BLaER1 (cell line): ENCODE results near the gene CDH13.

Experiments used
- H3K27ac ChIP-seq: shearing (Covaris generic); formaldehyde crosslinking; 2 replicates; pipeline ENCODE4 v1.8.1; 2022
- H3K27me3 ChIP-seq: shearing (Covaris generic); formaldehyde crosslinking; 2 replicates; pipeline ENCODE4 v1.8.1; 2022
- H3K36me3 ChIP-seq: shearing (Covaris generic); formaldehyde crosslinking; 2 replicates; pipeline ENCODE4 v1.8.1; 2022
- H3K4me1 ChIP-seq: shearing (Covaris generic); formaldehyde crosslinking; 2 replicates; pipeline ENCODE4 v1.8.1; 2022
- H3K4me2 ChIP-seq: shearing (Covaris generic); formaldehyde crosslinking; 2 replicates; pipeline ENCODE4 v1.8.1; 2022
- H3K4me3 ChIP-seq: shearing (Covaris generic); formaldehyde crosslinking; 2 replicates; pipeline ENCODE4 v1.8.1; 2022
- H3K9ac ChIP-seq: shearing (Covaris generic); formaldehyde crosslinking; 2 replicates; pipeline ENCODE4 v1.8.1; 2022
- H3K9me3 ChIP-seq: shearing (Covaris generic); formaldehyde crosslinking; 2 replicates; pipeline ENCODE4 v1.8.1; 2022
- H4K20me1 ChIP-seq: shearing (Covaris generic); formaldehyde crosslinking; 2 replicates; pipeline ENCODE4 v1.8.1; 2022
- Cebpa-rat ChIP-seq: shearing (Covaris generic); IDR thresholded peaks from 2 replicates; pipeline ENCODE4 v1.8.1; 2022

Gene CDH13

GRCh38 chr16:82963653-82964052, 336.9 kb downstream of the CDH13 start:
- TF ChIP-seq Cebpa-rat, result no peak
- Histone ChIP-seq H4K20me1 (no peaks in the 10 kb centered on the region), H3K36me3 (no peaks in the 10 kb centered on the region), H3K27ac (no peak overlapping the region), H3K4me2 (no peak overlapping the region), H3K9me3 (no peaks in the 10 kb centered on the region), H3K27me3 (no peaks in the 10 kb centered on the region), H3K9ac (no peak overlapping the region), H3K4me1 (no peaks in the 10 kb centered on the region), H3K4me3 (no peak overlapping the region)

GRCh38 chr16:82965808-82966207, 339.0 kb downstream of the CDH13 start:
- Histone ChIP-seq H3K4me3 (no peak overlapping the region), H4K20me1 (no peaks in the 10 kb centered on the region), H3K27me3 (no peaks in the 10 kb centered on the region), H3K4me2 (no peak overlapping the region), H3K36me3 (no peaks in the 10 kb centered on the region), H3K9me3 (no peaks in the 10 kb centered on the region), H3K4me1 (no peaks in the 10 kb centered on the region), H3K27ac (no peak overlapping the region), H3K9ac (no peak overlapping the region)
- no peak for TF ChIP-seq Cebpa-rat

GRCh38 chr16:82967424-82967823, 340.7 kb downstream of the CDH13 start:
- H3K9ac ChIP-seq, result no peak overlapping the region
- no peak overlapping the region for H3K4me2 ChIP-seq
- TF ChIP-seq Cebpa-rat, result no peak
- no peaks in the 10 kb centered on the region for H4K20me1 ChIP-seq
- no peak overlapping the region for H3K4me3 ChIP-seq
- H3K4me1 ChIP-seq, result no peaks in the 10 kb centered on the region
- no peaks in the 10 kb centered on the region for H3K9me3 ChIP-seq
- no peak overlapping the region for H3K27ac ChIP-seq
- no peaks in the 10 kb centered on the region for H3K27me3 ChIP-seq
- no peaks in the 10 kb centered on the region for H3K36me3 ChIP-seq

GRCh38 chr16:82971126-82971525, 344.4 kb downstream of the CDH13 start:
- no peaks in the 10 kb centered on the region for H4K20me1 ChIP-seq
- H3K9ac ChIP-seq, result no peak overlapping the region
- no peak overlapping the region for H3K4me3 ChIP-seq
- no peaks in the 10 kb centered on the region for H3K9me3 ChIP-seq
- no peaks in the 10 kb centered on the region for H3K4me1 ChIP-seq
- H3K4me2 ChIP-seq, result no peak overlapping the region
- no peak overlapping the region for H3K27ac ChIP-seq
- no peaks in the 10 kb centered on the region for H3K36me3 ChIP-seq
- TF ChIP-seq Cebpa-rat, result no peak
- H3K27me3 ChIP-seq, result no peaks in the 10 kb centered on the region

- Histone ChIP-seq H3K9ac (no peak overlapping the region), H3K4me2 (no peak overlapping the region), H3K4me1 (no peaks in the 10 kb centered on the region), H3K9me3 (peaks cover 7% of the 10 kb centered on the region; the same call in 1 of the 2 replicates), H4K20me1 (no peaks in the 10 kb centered on the region), H3K36me3 (no peaks in the 10 kb centered on the region), H3K27me3 (no peaks in the 10 kb centered on the region), H3K4me3 (no peak overlapping the region), H3K27ac (no peak overlapping the region)
- TF ChIP-seq Cebpa-rat, result no peak
Observed at GRCh38 chr16:82972331-82972919, 345.7 kb downstream of the CDH13 start.

GRCh38 chr16:82979406-82980111, 352.8 kb downstream of the CDH13 start:
- Histone ChIP-seq H3K9ac (no peak overlapping the region), H4K20me1 (no peaks in the 10 kb centered on the region), H3K4me2 (0 out of 2 replicates have a peak overlapping the region, but pooled peaks have one; percentile 13), H3K27ac (no peak overlapping the region), H3K9me3 (peaks cover 26% of the 10 kb centered on the region), H3K4me1 (0 out of 2 replicates have a peak, but pooled peaks cover 6% of the 10 kb centered on the region), H3K4me3 (no peak overlapping the region), H3K27me3 (no peaks in the 10 kb centered on the region), H3K36me3 (no peaks in the 10 kb centered on the region)
- TF ChIP-seq Cebpa-rat, result no peak

GRCh38 chr16:82980810-82981209, 354.0 kb downstream of the CDH13 start:
- Histone ChIP-seq H3K4me2 (no peak overlapping the region), H3K27ac (no peak overlapping the region), H3K27me3 (no peaks in the 10 kb centered on the region), H3K36me3 (no peaks in the 10 kb centered on the region), H4K20me1 (no peaks in the 10 kb centered on the region), H3K4me1 (0 out of 2 replicates have a peak, but pooled peaks cover 6% of the 10 kb centered on the region), H3K9me3 (peaks cover 26% of the 10 kb centered on the region), H3K9ac (no peak overlapping the region), H3K4me3 (no peak overlapping the region)
- no peak for TF ChIP-seq Cebpa-rat

- no peak for TF ChIP-seq Cebpa-rat
- Histone ChIP-seq H3K9ac (no peak overlapping the region), H3K27ac (no peak overlapping the region), H3K4me3 (no peak overlapping the region), H3K9me3 (no peaks in the 10 kb centered on the region), H3K36me3 (no peaks in the 10 kb centered on the region), H4K20me1 (no peaks in the 10 kb centered on the region), H3K4me2 (no peak overlapping the region), H3K27me3 (no peaks in the 10 kb centered on the region), H3K4me1 (no peaks in the 10 kb centered on the region)
Observed at GRCh38 chr16:82987767-82988166, 361.0 kb downstream of the CDH13 start.

- no peak overlapping the region for H3K4me3 ChIP-seq
- H3K4me1 ChIP-seq, result no peaks in the 10 kb centered on the region
- H3K27ac ChIP-seq, result no peak overlapping the region
- no peak overlapping the region for H3K9ac ChIP-seq
- no peak overlapping the region for H3K4me2 ChIP-seq
- no peaks in the 10 kb centered on the region for H4K20me1 ChIP-seq
- TF ChIP-seq Cebpa-rat, result no peak
- H3K27me3 ChIP-seq, result no peaks in the 10 kb centered on the region
- no peaks in the 10 kb centered on the region for H3K36me3 ChIP-seq
- no peaks in the 10 kb centered on the region for H3K9me3 ChIP-seq
Observed at GRCh38 chr16:82990155-82990554, 363.4 kb downstream of the CDH13 start.

GRCh38 chr16:82991410-82991809, 364.6 kb downstream of the CDH13 start:
- Histone ChIP-seq H3K27ac (no peak overlapping the region), H3K4me3 (no peak overlapping the region), H3K36me3 (no peaks in the 10 kb centered on the region), H4K20me1 (no peaks in the 10 kb centered on the region), H3K27me3 (no peaks in the 10 kb centered on the region), H3K9ac (no peak overlapping the region), H3K4me1 (peaks cover 5% of the 10 kb centered on the region; the same call in 1 of the 2 replicates), H3K4me2 (no peak overlapping the region), H3K9me3 (no peaks in the 10 kb centered on the region)
- no peak for TF ChIP-seq Cebpa-rat
